ENCODE results near the gene OGG1.

Gene OGG1

DNA sequence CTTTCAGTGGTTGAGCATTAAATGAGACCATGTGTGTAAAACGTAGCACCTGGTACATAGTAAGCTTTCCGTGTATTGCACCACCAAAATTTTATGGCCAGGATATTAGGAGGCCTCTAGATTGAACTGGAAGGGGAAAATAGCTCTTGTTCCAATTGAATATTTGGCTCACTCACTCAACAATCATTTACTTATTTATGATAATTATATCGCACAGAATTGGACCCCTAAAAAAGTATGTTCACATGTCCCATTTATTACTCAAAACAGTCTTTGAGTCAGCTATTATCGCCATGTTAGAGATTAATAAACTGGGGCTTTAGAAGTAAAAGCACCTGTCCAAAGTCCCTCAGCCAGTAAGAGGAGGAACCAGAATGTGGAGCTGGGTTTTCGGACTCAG is 55.2 kb downstream of the OGG1 start:
- intact Hi-C loops (cut with DNase I), result no loop called here
- DNase-seq, result no peak

DNA sequence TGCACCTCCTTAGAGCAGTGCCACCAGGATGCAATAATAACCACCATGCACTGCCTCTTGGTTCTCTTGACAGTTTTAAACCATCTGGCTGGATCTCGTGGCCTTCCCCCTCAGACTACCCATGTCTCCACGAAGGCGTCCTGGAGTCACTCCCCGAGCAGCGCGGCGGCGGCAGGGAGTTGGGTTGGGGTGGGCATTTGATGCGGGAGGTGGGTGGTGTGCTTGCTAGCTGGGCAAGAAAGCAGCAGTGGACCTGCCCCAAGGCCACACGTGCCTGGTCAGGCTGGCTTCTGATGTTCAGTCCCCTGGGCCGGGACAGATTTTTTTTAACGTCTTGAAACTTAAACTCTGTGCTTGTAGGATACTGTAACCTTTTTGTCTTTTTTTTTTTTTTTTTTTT is 56.4 kb downstream of the OGG1 start:
- intact Hi-C loops (cut with DNase I), result no loop called here
- no peak for DNase-seq

All from posterior cingulate gyrus (tissue), 11 donors.